ENCODE results near the gene MAPK1. TPM values are rescaled to one million over a fixed set of nuclear protein-coding genes. Genes with fewer than 3 reads are reported as not detected.

The MAPK1 gene
- total and polyA plus RNA-seq, 9 of the 15 experiments (the other 6 are each of a cell fraction or from before 2014, with no cell fraction given) = 46.3 to 575 (median 283) TPM

DNA sequence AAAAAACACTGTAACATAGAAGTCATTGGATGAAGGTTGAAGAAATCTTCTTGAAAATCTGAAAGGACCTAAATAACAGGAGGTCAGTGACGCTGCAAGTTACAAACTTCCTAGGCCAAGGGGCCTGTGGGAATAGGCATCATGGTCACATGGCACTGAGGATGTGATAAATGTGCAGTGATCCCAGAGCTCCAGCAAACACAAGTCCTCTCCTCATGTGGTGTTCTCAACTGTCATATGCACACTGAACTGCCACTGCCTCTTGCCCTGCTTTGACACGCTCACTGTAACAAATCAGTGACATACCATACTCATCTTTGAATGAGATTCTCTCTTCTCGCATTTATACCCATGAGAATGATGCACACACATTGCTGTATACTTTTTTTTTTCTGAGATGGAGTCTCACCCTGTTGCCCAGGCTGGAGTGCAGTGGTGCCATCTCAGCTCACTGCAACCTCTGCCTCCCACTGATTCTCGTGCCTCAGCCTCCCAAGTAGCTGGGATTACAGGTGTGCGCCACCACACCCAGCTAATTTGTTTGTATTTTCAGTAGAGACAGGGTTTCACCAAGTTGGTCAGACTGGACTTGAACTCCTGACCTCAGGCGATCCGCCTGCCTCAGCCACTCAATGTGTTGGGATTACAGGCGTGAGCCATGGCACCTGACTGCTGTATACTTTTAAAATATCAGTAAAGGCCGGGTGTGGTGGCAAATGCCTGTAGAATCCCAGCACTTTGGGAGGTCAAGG lies 66.7 kb downstream of the MAPK1 start:
- in situ Hi-C loops (cut with MboI) = no loop called here
- ATAC-seq (no peak), DNase-seq (ENCODE audit: extremely low read depth in 1 of 4, low spot score in 3 of 4) (no peak), FAIRE-seq (no peak)
- H3K9me3 ChIP-seq (replicated peaks; ENCODE audit: control insufficient read depth, insufficient read depth, low read depth, low read length) = no peaks in the 10 kb centered on the region
- H3K27ac ChIP-seq (ENCODE audit: extremely low read depth, low read depth, low read length) = no peak overlapping the region
- H3K36me3 ChIP-seq (ENCODE audit: control insufficient read depth, insufficient read depth, low read length) = peaks cover 96% of the 10 kb centered on the region
- CTCF ChIA-PET (ENCODE audit: low intra/inter-chr PET ratio) = no interaction called here
- 95% methylated on average over 9 of the region's 9 CpGs for WGBS (ENCODE audit: insufficient coverage, low coverage, missing lambda C conversion rate)
- H3K4me1 ChIP-seq (replicated peaks in 1 of 2; ENCODE audit: control insufficient read depth in 2 of 2, insufficient read depth in 2 of 2, low read length in 2 of 2) = no peaks in the 10 kb centered on the region
- no peak overlapping the region for H2AFZ ChIP-seq (ENCODE audit: low read depth, low read length)
- no peaks in the 10 kb centered on the region for H4K20me1 ChIP-seq (replicated peaks; ENCODE audit: control insufficient read depth, insufficient read depth, low read length)
- no peak overlapping the region for H3K4me3 ChIP-seq
- BruUV-seq (replicated peaks) = no TSS peak
- no peaks in the 10 kb centered on the region for H3K27me3 ChIP-seq (ENCODE audit: control insufficient read depth in 2 of 2, insufficient read depth in 2 of 2, low read length in 2 of 2)
- H3K4me2 ChIP-seq (ENCODE audit: insufficient read depth, low read length) = no peak overlapping the region
- intact Hi-C loops (cut with micrococcal nuclease) = no loop called here
- POLR2A ChIA-PET = interaction anchor here (0.9 to 2.5 kb wide), 10 partner anchors 10 to 68 kb away, joined by 3 to 12 read pairs (median 6); no protein-coding TSS in a partner anchor
- peaks cover under 1% of the 10 kb centered on the region; the same call in 1 of the 3 replicates for H3K79me2 ChIP-seq (ENCODE audit: control insufficient read depth, insufficient read depth, low read length)
- peaks cover 3% of the 10 kb centered on the region for H3K9me1 ChIP-seq (ENCODE audit: control insufficient read depth, insufficient read depth, low read length)
- H3K9ac ChIP-seq (ENCODE audit: insufficient read depth in 1 of 2, low read depth in 2 of 2, low read length in 2 of 2) = no peak overlapping the region
- TF ChIP-seq ZNF354B (CRISPR knock-in tag; IDR thresholded peaks at IDR 0.05) (no peak), ZNF124 (CRISPR knock-in tag; IDR thresholded peaks at IDR 0.05) (no peak), ZNF143 (CRISPR knock-in tag; IDR thresholded peaks at IDR 0.05) (peak; percentile 57; the same call in 1 of the 2 replicates), ZNF282 (CRISPR knock-in tag; IDR thresholded peaks at IDR 0.05) (peak; percentile 67; the same call in 1 of the 2 replicates), ZEB2 (IDR thresholded peaks at IDR 0.05) (no peak), ADNP (tag; IDR thresholded peaks at IDR 0.05) (0 out of 2 replicates have a peak, but pooled peaks have one; percentile 55), MED1 (CRISPR knock-in tag; IDR thresholded peaks at IDR 0.05; ENCODE audit: borderline replicate concordance) (peak; percentile 78; the same call in 1 of the 2 replicates)
- TF ChIP-seq, protein P1, sequence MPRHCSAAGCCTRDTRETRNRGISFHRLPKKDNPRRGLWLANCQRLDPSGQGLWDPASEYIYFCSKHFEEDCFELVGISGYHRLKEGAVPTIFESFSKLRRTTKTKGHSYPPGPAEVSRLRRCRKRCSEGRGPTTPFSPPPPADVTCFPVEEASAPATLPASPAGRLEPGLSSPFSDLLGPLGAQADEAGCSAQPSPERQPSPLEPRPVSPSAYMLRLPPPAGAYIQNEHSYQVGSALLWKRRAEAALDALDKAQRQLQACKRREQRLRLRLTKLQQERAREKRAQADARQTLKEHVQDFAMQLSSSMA (CRISPR knock-in tag; IDR thresholded peaks at IDR 0.05) = 0 out of 2 replicates have a peak, but pooled peaks have one; percentile 48
- TF ChIP-seq, protein P2, sequence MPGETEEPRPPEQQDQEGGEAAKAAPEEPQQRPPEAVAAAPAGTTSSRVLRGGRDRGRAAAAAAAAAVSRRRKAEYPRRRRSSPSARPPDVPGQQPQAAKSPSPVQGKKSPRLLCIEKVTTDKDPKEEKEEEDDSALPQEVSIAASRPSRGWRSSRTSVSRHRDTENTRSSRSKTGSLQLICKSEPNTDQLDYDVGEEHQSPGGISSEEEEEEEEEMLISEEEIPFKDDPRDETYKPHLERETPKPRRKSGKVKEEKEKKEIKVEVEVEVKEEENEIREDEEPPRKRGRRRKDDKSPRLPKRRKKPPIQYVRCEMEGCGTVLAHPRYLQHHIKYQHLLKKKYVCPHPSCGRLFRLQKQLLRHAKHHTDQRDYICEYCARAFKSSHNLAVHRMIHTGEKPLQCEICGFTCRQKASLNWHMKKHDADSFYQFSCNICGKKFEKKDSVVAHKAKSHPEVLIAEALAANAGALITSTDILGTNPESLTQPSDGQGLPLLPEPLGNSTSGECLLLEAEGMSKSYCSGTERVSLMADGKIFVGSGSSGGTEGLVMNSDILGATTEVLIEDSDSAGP (CRISPR knock-in tag; IDR thresholded peaks at IDR 0.05) = 0 out of 2 replicates have a peak, but pooled peaks have one; percentile 34
- TF ChIP-seq, protein P3, sequence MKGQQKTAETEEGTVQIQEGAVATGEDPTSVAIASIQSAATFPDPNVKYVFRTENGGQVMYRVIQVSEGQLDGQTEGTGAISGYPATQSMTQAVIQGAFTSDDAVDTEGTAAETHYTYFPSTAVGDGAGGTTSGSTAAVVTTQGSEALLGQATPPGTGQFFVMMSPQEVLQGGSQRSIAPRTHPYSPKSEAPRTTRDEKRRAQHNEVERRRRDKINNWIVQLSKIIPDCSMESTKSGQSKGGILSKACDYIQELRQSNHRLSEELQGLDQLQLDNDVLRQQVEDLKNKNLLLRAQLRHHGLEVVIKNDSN (CRISPR knock-in tag; IDR thresholded peaks at IDR 0.05) = peak; percentile 65
- TF ChIP-seq, protein P4, sequence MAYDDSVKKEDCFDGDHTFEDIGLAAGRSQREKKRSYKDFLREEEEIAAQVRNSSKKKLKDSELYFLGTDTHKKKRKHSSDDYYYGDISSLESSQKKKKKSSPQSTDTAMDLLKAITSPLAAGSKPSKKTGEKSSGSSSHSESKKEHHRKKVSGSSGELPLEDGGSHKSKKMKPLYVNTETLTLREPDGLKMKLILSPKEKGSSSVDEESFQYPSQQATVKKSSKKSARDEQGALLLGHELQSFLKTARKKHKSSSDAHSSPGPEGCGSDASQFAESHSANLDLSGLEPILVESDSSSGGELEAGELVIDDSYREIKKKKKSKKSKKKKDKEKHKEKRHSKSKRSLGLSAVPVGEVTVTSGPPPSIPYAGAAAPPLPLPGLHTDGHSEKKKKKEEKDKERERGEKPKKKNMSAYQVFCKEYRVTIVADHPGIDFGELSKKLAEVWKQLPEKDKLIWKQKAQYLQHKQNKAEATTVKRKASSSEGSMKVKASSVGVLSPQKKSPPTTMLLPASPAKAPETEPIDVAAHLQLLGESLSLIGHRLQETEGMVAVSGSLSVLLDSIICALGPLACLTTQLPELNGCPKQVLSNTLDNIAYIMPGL (CRISPR knock-in tag; IDR thresholded peaks at IDR 0.05) = 0 out of 2 replicates have a peak, but pooled peaks have one; percentile 4
- TF ChIP-seq, protein P5, sequence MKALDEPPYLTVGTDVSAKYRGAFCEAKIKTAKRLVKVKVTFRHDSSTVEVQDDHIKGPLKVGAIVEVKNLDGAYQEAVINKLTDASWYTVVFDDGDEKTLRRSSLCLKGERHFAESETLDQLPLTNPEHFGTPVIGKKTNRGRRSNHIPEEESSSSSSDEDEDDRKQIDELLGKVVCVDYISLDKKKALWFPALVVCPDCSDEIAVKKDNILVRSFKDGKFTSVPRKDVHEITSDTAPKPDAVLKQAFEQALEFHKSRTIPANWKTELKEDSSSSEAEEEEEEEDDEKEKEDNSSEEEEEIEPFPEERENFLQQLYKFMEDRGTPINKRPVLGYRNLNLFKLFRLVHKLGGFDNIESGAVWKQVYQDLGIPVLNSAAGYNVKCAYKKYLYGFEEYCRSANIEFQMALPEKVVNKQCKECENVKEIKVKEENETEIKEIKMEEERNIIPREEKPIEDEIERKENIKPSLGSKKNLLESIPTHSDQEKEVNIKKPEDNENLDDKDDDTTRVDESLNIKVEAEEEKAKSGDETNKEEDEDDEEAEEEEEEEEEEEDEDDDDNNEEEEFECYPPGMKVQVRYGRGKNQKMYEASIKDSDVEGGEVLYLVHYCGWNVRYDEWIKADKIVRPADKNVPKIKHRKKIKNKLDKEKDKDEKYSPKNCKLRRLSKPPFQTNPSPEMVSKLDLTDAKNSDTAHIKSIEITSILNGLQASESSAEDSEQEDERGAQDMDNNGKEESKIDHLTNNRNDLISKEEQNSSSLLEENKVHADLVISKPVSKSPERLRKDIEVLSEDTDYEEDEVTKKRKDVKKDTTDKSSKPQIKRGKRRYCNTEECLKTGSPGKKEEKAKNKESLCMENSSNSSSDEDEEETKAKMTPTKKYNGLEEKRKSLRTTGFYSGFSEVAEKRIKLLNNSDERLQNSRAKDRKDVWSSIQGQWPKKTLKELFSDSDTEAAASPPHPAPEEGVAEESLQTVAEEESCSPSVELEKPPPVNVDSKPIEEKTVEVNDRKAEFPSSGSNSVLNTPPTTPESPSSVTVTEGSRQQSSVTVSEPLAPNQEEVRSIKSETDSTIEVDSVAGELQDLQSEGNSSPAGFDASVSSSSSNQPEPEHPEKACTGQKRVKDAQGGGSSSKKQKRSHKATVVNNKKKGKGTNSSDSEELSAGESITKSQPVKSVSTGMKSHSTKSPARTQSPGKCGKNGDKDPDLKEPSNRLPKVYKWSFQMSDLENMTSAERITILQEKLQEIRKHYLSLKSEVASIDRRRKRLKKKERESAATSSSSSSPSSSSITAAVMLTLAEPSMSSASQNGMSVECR (CRISPR knock-in tag; IDR thresholded peaks at IDR 0.05) = peak; percentile 64
